Spleen (tissue), 7 donors: ENCODE measurements around the gene ACP2.

Source experiments
- POLR2A ChIP-seq, 3 donors: fragments of 450-650 bp; IDR thresholded peaks; one replicate each; pipeline ENCODE4 v1.5.1; 2017; ENCODE audit warnings: antibody characterized with exemption in 3 of 3, mild to moderate bottlenecking in 1 of 3
- POLR2AphosphoS5 ChIP-seq, 3 donors: sonication (generic); formaldehyde crosslinking; IDR thresholded peaks; one replicate each; pipeline ENCODE4 v1.5.1; 2017; ENCODE audit warnings: antibody characterized with exemption in 3 of 3
- TF ChIP-seq, protein P1 (sequence below), 11 experiments: fragments of 200-600 bp in 7 of 11; fragments of 450-650 bp in 4 of 11; sonication (generic) in 4 of 11; IDR thresholded peaks in 8 of 11; conservative IDR thresholded peaks in 3 of 11; 1 replicate in 7 of 11; 2 replicates in 4 of 11; pipeline versions ENCODE4 v1.4.0 to v1.8.0; 2016 to 2021; ENCODE audit warnings: antibody characterized with exemption in 11 of 11, inconsistent platforms in 4 of 11, mild to moderate bottlenecking in 1 of 11
- donor health status: DM: no; HTN: no; CAD: no; lungs with moderate emphysema.
- donor health status: DM: no; HTN: no; CAD: no.
- donor health status: DM: no; HTN: no; CAD: no.

DNA sequence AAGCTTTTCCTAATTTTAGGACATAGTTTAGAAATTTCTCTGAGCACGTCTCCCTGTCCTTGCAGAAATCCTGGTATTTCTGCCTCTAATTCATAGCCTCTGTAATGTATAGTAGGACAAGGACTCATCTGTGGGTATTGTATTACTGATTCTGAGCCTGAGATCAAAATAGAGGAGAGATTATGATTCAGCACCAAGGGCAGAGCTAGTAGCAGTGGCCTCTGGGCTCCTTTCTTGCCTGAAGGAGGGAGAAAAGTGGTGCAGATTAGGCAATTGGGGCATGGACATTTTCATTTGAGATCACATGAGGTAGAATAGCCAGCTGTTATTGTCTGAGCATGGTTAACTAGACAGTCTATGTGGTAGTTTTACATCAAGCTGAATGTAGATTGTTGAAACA, 24.1 kb upstream of the ACP2 start:
- TF ChIP-seq, protein P1, sequence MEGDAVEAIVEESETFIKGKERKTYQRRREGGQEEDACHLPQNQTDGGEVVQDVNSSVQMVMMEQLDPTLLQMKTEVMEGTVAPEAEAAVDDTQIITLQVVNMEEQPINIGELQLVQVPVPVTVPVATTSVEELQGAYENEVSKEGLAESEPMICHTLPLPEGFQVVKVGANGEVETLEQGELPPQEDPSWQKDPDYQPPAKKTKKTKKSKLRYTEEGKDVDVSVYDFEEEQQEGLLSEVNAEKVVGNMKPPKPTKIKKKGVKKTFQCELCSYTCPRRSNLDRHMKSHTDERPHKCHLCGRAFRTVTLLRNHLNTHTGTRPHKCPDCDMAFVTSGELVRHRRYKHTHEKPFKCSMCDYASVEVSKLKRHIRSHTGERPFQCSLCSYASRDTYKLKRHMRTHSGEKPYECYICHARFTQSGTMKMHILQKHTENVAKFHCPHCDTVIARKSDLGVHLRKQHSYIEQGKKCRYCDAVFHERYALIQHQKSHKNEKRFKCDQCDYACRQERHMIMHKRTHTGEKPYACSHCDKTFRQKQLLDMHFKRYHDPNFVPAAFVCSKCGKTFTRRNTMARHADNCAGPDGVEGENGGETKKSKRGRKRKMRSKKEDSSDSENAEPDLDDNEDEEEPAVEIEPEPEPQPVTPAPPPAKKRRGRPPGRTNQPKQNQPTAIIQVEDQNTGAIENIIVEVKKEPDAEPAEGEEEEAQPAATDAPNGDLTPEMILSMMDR (IDR thresholded peaks at IDR 0.05 in 8 of 11, conservative IDR thresholded peaks at IDR 0.05 in 3 of 11), result no peak
- TF ChIP-seq POLR2A (IDR thresholded peaks at IDR 0.05) (no peak), POLR2AphosphoS5 (IDR thresholded peaks at IDR 0.05) (no peak)
